GM08714 (cell line): ENCODE results near the gene PDZRN3.

Source experiments
- H3K4me3 ChIP-seq: fragments of 200-500 bp; sonication (Bioruptor generic); 2 replicates; pipeline ENCODE4 v1.5.1; 2014; ENCODE audit warnings: mild to moderate bottlenecking, low read length, inconsistent platforms
- ZNF274 ChIP-seq: IDR thresholded peaks from 2 replicates; pipeline ENCODE4 v1.6.1; 2012; ENCODE audit warnings: mild to moderate bottlenecking, low read depth, low read length

The PDZRN3 gene

DNA sequence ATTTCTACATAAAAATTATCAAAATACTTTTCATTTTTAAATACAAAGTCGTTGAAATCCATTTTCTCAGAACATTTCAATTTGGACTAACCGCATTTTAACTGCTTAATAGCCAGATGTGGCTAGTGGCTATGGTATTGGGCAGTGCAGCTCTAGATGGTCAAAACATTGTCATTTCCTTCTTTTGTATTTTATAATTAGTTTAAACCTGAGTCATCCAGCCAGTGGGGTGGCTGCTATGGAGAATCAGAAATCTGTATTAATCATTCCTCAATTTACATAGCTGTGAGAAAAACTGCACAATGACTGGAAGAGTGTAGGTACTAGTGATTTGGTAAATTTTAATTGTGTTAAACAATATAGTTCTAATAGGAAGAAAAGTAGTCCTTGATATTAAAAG, 245.3 kb downstream of the PDZRN3 start:
- TF ChIP-seq ZNF274: no peak
- H3K4me3 ChIP-seq: no peak overlapping the region

- H3K4me3 ChIP-seq: no peak overlapping the region
- TF ChIP-seq ZNF274: no peak
Measured at GRCh38 chr3:73378207-73378606, 246.5 kb downstream of the PDZRN3 start.

GRCh38 chr3:73365756-73366397, 258.9 kb downstream of the PDZRN3 start:
- no peak for TF ChIP-seq ZNF274
- H3K4me3 ChIP-seq: no peak overlapping the region

DNA sequence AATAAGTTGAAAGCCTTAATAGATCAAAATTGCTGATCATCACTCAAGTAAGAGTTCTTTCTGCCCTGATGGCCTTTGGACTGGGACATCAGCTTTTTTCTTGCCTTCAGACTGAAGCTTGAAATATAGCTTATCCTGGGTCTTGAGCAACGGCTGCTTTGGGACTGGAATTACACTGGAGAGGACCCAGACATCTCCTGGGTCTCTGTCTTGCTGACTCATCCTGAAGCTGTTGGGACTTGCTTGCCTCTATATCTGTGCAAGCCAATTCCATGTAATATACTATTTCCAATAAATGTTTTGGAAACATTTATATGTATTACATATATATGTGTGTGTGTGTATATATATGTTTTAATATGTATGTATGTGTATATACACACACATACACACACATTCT, 260.2 kb downstream of the PDZRN3 start:
- H3K4me3 ChIP-seq: no peak overlapping the region
- TF ChIP-seq ZNF274: no peak

DNA sequence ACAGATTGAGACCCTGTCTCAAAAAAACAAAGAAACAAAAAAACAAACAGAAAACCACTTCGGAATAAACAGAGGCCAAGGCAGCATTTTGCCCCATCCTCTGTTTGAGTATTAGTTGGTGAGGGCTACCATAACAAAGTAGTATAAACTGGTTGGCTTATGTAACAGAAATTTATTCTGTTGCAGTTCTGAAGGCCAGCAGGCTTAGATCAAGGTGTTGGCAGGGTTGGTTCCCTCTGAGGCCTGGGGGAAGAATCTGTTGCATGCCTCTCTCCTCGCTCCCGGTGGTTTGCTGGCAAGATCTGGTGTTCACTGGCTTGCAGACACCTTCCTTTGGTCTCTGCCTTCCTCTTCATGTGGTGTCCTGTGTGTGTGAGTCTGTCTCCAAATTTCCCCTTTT, 261.6 kb downstream of the PDZRN3 start:
- TF ChIP-seq ZNF274: no peak
- H3K4me3 ChIP-seq: no peak overlapping the region

DNA sequence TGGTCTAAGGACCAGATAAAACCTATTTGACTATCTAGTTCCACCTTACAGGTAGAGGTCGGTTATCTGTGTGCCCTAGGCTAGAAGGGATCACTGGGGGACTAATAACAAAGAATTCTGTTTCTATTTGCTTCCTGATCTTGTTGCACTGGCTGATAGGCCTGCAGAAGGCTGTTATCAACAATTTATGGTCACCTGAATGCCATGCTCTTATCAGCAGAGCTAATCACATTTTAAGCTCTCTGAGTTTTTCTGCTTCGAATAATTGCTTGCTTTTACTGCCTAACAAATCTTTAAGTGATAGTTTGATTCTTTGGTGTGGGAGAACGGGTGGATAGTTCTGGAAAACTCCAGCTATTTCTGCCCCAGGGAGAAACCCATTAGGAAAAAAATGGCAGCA, 263.1 kb downstream of the PDZRN3 start:
- no peak overlapping the region for H3K4me3 ChIP-seq
- no peak for TF ChIP-seq ZNF274

GRCh38 chr3:73353649-73354217, 271.0 kb downstream of the PDZRN3 start:
- no peak overlapping the region for H3K4me3 ChIP-seq

GRCh38 chr3:73352841-73353645, 271.7 kb downstream of the PDZRN3 start:
- no peak overlapping the region for H3K4me3 ChIP-seq
- TF ChIP-seq ZNF274: no peak

More at GRCh38 chr3:73353649-73354217, 271.0 kb downstream of the PDZRN3 start:
- no peak for TF ChIP-seq ZNF274

DNA sequence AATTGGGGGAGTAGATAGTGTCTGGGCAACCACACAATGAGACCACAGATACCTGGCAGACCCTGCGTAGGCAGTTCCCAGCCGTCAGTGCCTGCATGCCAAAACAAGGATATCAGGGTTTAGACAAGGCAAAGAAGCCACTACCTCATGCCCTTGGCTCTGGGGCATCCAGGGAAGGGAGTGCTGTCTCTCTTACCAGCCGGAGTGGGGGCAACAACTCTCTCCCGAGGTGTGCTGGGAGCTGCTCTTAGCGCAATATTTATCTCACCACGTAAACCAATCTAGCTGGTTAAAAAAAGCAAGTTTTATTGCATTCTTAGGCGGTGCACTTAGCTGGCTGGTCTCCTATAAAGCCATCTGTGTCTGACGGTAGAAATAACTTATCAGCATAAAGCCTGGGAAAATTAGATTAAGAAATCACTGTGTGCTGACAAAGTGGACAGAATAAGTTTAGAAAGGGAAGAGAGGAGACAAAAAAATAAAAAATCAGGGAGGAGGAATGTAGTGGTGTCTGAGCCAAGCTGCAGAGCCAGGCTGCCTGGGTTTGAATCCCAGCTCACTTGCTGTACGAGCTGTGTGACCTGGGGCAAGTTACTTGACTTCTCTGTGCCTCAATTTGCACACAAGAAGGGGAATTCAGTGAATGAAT, 273.2 kb downstream of the PDZRN3 start:
- TF ChIP-seq ZNF274: no peak
- no peak overlapping the region for H3K4me3 ChIP-seq

DNA sequence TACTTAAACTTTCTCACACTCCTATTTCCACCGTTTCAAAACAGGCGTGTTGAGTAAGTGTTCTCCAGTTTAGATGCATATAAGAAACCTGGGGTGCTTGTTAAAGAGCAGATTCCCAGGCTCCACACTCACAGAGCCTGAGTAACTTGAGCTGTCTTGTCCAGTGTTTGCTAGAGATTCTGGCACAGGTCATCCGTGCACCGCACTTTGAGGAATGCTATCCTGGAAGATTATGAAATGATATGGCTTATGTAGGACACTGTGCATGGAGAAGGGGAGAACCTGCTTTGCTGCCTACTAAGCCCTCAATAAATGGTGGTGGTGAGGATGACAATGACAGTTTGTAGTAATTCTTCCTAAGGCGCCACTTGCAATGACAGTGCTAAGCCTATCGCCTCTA, 273.7 kb downstream of the PDZRN3 start:
- no peak for TF ChIP-seq ZNF274
- H3K4me3 ChIP-seq: no peak overlapping the region

GRCh38 chr3:73349657-73350056, 275.1 kb downstream of the PDZRN3 start:
- no peak overlapping the region for H3K4me3 ChIP-seq
- TF ChIP-seq ZNF274: no peak

DNA sequence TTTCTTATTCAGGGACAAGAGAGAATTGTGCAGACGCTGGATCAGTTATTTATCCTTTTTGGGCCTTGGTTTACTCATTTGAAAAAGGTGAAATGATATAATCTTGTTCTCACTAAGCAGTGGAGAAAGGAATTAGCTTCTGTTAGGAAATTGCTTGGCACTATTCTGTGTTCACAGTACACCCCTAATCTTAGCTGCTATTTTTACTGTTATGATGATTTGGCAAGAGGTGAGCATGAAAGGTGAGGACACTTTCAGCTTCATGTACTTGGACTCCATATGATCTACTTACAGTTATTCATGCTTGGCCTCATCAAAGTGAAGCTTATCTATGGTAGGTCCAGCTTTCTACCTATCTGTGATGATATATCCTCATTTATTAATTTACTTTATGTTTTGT, 282.7 kb downstream of the PDZRN3 start:
- no peak overlapping the region for H3K4me3 ChIP-seq
- TF ChIP-seq ZNF274: no peak

- no peak for TF ChIP-seq ZNF274
- H3K4me3 ChIP-seq: no peak overlapping the region
Measured at GRCh38 chr3:73341272-73341935, 283.3 kb downstream of the PDZRN3 start.

DNA sequence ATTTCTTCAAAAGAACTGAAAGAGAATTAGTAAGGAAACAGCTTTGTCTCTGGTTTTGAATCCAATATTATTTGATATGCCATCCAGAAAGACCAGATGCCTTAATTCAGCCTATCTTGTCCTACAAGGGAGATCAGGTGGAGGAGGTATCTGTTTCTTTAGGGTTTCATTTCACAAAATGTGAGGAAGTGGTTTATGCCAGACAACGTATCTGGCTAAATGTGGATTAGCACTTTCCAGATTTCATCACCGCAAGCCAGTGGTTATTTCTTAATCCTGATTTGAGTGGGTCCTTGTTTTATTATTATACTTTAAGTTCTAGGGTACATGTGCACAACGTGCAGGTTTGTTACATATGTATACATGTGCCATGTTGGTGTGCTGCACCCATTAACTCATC, 292.2 kb downstream of the PDZRN3 start:
- no peak for TF ChIP-seq ZNF274
- no peak overlapping the region for H3K4me3 ChIP-seq
